G401.6 (cell line): ENCODE data around the gene LENEP.

Source experiments
- FAIRE-seq: peaks from 2 replicates; lab custom pipeline; 2012; peaks lifted over from hg19 to GRCh38; lab: Jason Lieb, UNC

LENEP gene, protein sequence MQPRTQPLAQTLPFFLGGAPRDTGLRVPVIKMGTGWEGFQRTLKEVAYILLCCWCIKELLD

DNA sequence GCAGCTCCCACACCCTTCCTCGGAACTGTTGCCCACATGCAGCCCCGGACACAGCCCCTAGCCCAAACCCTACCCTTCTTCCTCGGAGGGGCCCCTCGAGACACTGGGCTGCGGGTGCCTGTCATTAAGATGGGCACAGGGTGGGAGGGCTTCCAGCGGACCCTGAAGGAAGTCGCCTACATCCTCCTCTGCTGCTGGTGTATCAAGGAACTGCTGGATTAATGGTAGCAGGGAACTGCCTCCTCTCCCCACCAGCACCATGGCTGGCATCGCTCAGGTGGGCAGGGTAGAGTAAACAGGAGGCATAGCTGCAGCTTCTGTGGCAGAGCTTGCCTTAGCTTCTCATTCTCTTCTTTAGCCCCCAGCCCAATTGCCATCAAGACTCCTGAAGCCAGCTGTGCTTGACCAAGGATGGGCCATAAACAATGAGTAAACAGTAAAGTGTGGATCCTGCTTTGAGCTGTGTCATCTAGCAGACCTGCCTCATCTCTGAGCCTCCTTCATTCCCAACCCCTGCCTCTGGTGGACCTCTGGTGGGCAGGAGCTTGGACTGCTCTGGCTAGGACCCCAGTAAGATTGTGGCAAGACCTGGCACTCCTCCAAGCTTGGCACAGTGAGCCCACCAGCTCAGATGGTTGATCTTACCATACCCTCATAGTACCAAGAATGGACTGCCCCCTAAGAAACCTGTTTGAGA lies at the start of gene LENEP:
Gene LENEP (plus strand): TSS at position 15 of the 697 bp plus-strand sequence. CDS start 22 bp downstream, at position 37.
- no peak for FAIRE-seq

DNA sequence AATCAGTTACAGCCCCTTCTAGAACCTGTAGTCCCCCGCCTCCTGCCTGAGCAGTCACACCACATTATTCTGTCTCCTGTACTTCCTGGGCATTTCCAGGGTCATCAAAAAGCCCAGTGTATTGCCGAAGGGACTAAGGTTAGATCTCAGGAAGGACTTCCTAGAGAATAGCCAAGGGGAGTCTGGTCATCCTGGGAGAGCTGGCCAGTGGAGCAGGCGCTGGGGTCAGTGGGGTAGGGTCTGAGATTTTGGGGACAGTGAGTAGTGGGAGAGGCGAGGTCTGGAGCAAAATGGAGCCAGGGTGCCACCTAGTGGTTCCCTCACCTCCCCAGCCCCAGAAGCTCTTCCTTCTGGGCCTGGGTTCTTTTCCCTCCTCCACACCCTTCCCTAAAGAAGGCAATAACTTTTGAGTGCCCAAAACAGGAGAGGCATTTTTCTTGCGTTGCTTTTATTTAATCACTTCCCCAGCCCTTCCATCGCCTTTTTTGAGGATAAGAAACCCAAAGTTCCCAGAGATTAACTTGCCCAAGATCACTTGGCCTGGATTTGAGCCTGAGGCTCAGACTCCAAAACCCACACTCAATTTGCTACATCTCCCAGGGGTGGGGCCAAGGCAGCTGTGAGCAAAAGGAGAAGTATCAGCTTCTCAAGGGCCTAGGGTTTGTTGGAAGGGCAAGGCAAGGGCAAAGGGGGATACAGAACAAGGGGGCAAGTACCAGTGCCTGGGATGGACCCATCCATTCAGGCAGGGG lies 49.6 kb upstream of the LENEP start:
- FAIRE-seq, result no peak

DNA sequence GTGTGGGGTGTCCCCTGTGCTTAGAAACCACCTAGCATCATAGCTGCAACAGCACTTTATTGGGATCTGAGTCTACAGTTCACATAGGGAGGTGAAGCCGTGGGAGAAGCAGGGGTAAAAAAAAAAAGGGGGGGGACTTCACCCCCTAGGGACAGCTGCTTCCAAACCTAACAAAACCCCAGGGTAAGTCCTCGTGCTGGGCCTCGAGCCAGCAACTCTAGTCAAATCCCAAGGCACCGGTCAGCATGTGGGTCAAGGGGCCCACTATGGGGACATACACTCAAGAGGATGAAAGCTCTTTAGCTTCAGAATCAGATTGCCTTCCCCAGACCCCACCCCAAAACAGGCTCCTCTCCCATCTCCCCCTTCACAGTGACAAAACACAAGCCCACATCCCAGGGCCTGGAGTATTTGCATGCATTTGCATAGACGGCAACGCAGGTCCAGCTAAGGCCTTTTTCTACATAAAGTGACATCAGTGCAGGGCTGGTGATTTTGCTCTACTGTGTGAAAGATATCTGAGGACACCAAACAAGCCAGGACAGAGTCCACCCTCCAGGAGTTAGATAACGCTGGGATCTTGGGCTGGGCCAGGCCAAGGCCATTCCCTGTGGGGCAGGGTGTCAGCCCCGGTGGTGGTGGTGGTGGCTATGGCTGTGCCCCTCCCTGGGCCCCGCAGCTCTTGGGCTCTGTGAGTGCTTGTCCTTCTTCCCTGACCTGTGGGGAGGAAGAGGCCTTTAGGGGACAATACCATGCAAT lies 48.8 kb upstream of the LENEP start:
- no peak for FAIRE-seq

DNA sequence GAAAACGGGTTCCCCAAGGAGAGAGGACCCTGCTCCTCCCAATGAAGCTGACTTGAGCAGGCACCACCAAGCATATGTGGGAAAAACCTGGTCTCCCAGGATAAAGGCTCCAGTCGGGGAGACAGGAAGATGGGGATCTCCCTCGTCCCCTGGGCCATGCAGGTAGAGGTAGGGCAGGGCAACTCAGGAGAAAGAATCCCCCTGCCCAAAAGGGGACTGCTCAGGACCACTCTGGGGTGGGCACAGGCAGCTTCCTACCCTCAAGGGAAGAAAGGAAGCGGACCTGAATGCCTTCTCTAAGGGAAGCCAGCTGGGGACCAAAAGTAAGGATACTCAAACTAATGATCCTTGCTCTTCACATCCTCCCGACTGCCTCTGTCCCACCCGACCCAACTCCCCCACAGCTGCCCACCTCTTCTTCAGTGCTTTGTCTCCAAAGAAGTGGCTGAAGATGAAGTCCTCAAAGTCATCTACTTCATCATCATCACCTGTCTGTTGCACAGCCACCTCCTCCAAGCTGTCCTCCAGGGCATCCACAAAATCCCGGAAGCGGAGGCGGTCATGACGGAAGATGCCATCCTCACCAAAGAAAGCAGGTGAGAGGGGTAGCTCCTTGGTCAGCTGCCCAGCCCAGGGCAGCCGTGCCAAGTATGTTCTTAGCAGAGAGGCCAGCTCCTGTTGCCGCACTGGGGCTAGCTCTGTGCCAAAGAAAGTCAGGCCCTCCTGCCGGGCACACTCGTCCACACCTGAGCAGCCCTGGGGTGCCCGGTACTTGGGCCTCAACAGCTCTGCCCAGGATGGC lies 48.0 kb upstream of the LENEP start:
- FAIRE-seq, result no peak

DNA sequence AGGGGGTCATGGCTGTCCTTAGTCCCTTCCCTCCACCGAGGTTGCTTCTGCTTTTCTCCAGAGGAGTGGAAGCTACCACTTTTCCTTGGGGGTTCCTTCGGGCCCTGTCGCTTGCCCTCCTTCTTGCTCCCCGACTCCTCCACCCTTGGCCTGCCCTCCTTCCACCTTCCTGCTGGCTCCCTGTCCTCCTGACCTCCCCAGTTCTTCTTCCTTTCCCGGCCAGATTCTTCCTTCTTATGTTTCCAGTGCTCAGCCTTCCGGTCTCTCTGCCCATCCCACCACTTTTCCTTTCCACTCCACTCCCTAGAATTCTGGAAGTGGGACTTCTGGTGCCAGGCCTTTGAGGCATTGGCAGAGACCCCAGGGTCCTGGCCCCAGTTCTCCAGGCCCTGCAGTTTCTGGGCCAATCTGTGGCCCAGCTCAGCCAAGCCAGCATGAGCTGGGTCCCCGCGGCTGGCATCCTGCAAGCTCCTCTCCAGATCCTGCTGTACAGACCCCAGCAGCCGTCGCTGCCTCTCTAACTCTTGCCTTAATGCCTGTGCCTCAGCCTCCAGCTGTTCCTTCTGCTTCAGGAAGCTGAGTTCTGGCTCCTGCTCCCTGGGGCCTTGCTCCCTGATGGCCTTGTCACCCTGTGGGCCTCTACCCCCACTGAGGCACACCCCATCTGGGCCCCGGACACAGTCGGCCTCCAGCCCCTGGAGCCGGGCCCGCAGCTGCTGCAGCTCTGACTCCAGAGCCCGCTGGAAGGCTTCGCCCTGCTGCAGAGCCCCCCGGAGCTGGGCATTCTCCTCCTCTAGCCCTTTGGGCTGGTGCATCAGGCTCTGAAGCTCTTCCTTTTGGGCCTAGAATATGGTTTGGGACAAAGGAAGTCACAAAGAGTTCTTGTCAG lies 47.2 kb upstream of the LENEP start:
- FAIRE-seq, result no peak

DNA sequence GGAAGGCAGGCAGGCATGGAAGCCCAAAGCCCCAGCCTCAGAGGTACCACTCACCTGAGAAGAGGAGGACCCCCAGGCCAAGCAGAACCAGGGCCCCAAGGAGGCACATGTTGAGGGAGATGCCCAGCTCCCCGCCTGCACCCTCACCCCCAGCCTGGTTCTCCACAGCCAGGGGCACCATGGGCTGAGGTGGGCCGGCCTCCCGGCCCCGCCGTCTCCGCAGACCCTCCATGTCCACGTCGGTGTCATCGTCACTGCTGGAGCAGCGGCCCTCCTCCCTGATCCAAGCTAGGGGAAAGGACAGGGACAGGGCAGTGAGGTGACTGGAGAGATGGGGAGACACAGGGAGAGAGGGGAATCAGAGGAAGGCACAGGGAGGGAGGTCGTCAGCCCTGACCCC lies 45.3 kb upstream of the LENEP start:
- no peak for FAIRE-seq

DNA sequence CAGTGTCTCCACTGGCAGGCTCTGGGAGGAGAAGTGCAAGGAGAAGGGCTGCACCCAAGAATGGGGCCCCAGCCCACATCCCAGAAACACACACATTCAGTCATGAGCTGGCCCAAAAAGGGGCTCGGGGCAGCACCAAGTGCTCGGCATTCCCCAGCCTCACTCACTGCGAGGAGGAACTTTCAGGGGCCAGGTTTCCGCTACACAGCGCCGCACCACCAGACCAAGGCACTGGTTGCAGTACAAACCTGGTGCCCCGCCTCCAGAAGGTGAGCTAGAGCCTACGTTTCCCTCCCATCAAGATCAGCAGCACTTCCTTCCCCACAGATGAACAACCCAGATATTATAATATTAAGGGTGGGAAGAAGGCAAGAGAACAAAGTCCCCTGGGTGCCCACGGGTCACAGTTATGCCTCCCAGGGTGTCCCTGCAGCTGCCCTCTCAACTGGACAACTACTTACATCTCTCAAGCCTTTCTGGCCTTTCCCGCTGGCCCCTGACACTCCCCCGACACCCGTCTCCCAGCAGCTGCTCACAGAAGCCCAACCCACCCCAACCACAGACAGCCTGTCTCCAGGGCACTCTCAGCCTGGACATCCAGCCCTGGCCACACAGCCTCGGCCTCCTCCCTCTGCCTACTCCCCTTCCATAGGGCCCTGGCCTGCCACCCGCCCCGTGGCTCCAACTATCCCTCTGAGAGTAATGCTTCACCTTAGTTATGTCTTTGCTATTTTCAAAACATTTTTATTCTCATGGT lies 41.3 kb upstream of the LENEP start:
- no peak for FAIRE-seq

DNA sequence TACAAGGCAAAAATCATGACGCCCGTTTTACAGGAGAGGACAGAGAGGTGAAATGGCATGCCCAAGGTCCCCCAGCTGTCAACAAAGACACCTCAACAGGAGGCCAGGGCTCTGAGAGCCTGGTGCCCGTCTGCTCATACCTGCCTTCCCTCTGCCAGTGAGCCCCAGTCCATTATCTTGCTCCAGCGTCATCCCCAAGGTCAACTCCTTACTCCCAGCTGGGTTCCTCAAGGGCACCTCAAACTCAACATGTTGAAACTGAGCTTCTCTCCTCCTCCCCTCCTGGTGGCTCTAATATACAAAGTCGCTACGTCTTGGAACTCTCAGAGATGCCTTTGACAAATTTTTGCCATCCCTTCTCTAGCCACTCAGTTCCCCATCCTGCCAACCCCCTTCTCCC lies 40.7 kb upstream of the LENEP start:
- no peak for FAIRE-seq

DNA sequence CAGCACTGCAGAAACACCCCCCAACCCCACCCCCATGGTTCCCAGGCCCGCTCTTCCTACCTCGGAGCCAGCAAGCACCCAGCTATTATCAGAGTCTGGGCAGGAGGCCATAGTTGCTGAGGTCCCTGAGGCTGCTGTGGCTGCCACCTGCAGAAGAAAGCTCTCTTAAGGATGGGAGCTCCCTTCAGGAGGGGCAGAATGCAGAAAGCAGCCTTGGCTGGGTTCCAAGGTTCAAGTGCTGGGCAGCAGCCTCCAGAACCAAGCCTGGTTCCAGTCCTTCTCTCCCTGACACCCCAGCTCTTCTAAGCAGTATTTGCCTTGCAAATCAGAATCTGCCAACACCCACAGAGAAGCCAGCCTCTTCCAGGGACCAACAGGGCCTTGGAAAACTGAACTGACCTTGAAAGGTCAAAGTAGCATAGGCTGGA lies 39.8 kb upstream of the LENEP start:
- FAIRE-seq, result no peak

DNA sequence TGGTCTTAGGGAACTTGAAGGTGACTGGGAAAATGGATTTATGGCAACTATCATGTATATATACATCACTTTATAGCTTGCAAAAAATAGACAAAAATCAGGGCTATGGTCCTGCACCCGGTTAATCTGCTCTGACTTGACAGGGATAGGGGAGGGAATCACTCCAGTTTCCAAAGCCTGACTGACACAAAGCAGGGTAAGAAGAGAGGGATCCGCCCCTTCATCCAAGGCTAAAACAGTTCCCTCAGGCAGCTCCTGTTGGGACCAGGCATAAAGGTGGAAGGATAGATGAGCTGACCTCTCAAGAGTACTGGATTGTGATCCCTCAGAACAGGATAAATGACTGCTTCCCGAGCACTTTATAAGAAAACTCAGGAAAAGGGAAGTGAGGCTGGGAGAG lies 38.8 kb upstream of the LENEP start:
- FAIRE-seq, result no peak

DNA sequence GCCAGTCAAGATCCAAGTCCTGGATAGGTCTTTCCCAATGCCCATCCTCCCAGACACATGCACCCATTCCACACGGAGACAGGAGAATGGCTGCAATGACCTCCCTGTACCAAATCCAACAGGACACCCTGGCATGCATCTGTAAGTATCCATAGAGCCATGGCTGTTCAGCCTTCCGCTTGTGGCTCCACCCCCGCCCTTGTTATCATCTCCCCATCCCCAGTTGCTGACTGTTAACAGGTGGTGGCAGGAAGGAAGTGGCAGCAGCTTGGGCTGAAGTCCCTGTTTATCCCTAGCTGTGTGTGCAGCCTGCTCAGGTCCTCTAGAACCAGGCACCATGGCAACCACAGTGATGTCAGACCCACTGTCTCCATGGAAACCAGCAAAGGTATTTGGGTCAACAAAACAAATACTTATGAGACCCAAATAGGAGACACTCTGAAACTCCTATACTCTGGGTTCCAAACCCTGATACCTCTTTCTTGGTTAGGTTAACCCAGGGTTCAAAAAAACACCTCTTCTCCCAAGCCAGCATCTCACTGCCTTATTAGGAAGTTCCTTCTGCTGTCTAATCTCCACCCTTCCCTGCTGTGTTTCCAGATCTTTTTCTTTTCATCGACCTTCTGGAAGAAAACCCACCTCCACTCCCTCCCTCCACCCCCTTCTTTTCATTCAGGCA lies 38.2 kb upstream of the LENEP start:
- FAIRE-seq, result no peak

DNA sequence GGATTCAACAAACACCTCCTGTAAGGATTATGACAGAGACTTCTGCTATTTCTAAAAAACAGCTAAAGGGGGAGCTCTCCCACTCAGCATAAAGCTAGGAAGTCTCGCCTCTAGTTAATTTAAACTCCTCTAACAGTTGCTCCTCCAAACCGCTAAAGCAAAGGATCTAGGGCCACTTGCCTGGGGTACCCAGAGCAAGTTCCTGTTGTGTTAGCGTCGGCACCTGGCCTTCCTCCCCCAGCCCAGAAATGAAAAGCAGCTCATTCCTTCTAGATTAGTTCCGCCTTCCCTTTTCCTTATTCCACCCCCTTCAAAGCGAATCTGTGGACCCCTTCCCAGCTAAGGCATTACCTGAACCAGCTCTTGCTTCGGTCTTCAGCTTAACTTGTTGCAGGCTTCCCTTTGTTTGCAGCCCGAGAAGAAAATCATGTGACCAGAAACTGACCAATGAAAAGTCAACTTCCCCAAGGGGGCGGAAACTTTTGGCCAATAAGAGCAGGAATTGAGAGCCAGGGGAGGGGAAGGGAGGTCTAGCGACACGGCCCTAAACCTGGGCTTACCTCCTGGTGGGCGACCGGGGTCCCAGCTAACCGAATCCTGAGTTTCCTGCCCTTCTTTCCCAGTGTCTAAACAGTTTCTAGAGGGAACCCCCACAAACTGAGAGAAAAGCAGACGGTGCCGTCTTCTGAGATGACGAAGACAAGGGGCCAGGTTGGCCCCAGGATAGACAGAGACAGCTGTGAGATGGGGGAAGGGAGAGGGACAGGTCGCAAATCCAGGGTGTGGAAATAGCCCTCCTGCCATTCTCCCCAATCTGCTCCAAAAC lies 37.5 kb upstream of the LENEP start, which contains the start of gene PBXIP1:
Gene PBXIP1 (minus strand): TSS at position 382 of the 826 bp plus-strand sequence. CDS start 2,378 bp downstream, outside the sequence.
- peak; percentile 94 for FAIRE-seq

DNA sequence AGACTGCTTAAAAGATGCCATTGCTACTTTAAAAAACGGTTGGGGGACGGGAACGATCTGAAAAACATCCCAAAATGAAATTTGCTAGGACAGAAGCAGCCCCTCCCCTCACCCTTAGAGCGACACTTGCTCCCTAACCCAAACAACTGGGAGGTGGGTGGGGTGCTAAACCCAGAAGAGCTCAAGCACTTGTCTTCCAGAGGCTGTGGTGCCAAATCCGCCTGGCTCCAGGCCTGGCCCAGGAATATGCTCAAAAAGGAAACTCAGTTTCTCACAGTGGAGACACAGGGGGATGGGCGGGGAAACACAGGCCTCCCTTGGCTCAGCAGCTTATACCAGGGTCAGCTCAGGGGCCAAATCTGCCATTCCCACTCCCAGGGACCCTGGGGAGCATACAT lies 36.8 kb upstream of the LENEP start:
- FAIRE-seq, result no peak

DNA sequence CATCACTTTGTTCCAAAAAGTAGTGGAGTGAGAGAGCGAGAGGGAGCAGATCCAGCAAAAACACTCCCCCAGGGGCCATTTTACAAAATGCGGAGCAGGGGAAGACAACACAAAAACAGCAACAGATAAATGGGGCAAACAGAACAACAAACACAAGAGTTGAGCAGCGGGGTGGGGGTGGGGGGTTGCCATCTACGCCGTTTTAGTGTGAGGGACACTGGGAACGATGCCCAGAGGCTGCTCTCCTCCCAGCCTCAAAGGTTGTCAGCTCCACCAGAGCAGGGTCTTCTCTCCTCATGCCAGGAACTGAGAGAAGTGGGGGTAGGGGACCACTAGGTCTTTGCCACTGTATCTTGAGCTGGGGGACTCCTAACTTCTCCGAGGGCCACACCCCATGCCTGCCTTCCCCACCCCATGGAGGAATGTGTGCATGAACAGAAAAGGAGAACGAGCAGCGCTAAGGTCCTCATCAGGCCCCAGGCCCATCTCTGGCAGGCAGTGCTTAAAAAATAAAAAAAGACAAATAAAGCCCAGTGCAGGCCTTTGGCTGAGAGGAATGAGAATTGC lies 36.2 kb upstream of the LENEP start:
- FAIRE-seq, result no peak

DNA sequence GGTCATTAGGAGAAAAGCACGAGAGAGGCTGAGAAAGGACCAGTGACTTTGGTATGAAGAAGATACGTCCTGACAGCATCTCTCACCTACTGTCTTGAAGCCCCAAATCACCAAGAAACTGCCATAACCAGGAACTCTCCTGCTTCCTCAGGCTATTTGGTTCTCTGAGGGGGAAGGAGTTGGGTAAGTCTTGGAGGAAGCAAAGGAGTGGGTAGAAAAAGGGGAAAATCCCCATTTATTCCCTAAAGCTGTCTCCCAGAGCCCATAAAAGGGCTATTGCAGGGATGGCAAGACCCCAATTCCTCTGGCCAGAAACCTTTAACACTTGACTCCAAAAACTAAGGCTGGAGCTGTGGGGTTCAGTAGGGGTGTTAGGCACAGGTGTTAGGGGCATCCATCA lies 35.4 kb upstream of the LENEP start:
- FAIRE-seq, result no peak

DNA sequence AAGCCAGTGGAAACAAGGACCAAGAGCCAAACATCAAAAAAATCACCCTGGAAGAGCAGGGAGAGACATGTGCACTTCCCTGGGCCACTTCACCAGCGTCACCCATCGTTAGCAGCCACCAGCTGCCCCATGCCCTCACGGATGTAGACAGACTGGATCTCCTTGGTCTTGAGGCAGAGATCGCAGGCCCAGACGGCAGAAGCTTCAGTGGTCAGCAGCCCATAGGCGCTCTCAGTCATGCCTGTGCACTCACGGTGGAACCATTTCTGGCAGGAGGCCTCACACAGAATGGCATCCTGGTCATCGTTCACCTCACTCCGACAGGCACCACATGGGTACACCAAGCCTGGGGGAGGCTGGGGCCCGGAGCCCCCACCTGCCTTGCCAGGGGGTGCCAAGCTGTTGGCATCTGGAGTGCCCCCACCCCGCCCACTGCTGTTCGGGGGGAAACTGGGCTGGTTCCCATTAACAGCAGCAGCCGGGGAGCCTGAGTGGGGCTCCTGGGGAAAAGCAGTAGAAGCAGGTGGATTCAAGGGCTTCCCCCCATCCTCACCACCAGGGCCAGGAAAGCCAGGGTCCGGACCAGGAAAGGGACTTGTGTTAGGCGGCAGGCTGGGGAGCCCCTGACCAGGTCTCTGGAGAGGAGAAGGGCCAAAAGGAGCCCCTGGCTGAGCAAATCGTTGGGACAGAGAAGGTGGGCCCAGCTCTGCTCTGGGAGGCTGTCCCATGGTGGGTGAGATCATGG lies 34.5 kb upstream of the LENEP start:
- no peak for FAIRE-seq

DNA sequence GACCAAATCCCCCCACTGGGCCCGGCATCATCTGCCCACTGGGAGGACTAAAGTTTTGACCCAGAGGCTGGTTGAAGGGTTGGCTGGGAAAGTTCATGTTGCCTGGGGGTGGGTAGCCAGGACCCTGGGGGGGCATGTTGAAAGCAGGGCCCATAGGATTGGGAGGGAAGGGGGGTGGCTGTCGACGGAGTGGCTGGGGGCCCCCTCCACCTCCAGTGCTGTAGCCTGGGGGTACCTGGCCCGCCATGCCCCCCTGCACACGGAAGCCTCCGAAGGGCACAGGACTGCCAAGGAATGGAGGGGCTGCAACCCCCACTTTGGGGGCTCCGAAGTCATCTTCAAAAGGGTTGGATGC lies 34.0 kb upstream of the LENEP start:
- no peak for FAIRE-seq
